GM15510 (cell line): ENCODE data around the gene TRHDE.

ENCODE experiments used
- POLR2A ChIP-seq: IDR thresholded peaks from 3 replicates; pipeline ENCODE4 v1.6.1; 2011; ENCODE audit warnings: borderline replicate concordance; ENCODE audit not compliant: insufficient read length; ENCODE audit errors: extremely low read depth

TRHDE gene

GRCh38 chr12:72468505-72468904, 196.3 kb downstream of the TRHDE start:
- TF ChIP-seq POLR2A: no peak

- TF ChIP-seq POLR2A: no peak
Observed at GRCh38 chr12:72471806-72472205, 199.6 kb downstream of the TRHDE start.

- TF ChIP-seq POLR2A: no peak
Observed at GRCh38 chr12:72472350-72472749, 200.2 kb downstream of the TRHDE start.

GRCh38 chr12:72476301-72476700, 204.1 kb downstream of the TRHDE start:
- no peak for TF ChIP-seq POLR2A

- TF ChIP-seq POLR2A: no peak
Observed at GRCh38 chr12:72485017-72485701, 213.0 kb downstream of the TRHDE start.

- no peak for TF ChIP-seq POLR2A
Observed at GRCh38 chr12:72491426-72491825, 219.3 kb downstream of the TRHDE start.

GRCh38 chr12:72493407-72493806, 221.2 kb downstream of the TRHDE start:
- TF ChIP-seq POLR2A: no peak

- TF ChIP-seq POLR2A: no peak
Observed at GRCh38 chr12:72498354-72498753, 226.2 kb downstream of the TRHDE start.

GRCh38 chr12:72499244-72499643, 227.1 kb downstream of the TRHDE start:
- no peak for TF ChIP-seq POLR2A

GRCh38 chr12:72502546-72502945, 230.4 kb downstream of the TRHDE start:
- TF ChIP-seq POLR2A: no peak

GRCh38 chr12:72505227-72505626, 233.1 kb downstream of the TRHDE start:
- no peak for TF ChIP-seq POLR2A

- TF ChIP-seq POLR2A: no peak
Observed at GRCh38 chr12:72509891-72510290, 237.7 kb downstream of the TRHDE start.

GRCh38 chr12:72510772-72511171, 238.6 kb downstream of the TRHDE start:
- TF ChIP-seq POLR2A: no peak

GRCh38 chr12:72511498-72511897, 239.3 kb downstream of the TRHDE start:
- TF ChIP-seq POLR2A: no peak

- no peak for TF ChIP-seq POLR2A
Observed at GRCh38 chr12:72511906-72512305, 239.7 kb downstream of the TRHDE start.

- TF ChIP-seq POLR2A: no peak
Observed at GRCh38 chr12:72521326-72521725, 249.2 kb downstream of the TRHDE start.

GRCh38 chr12:72522411-72522810, 250.2 kb downstream of the TRHDE start:
- TF ChIP-seq POLR2A: no peak
